T-helper 2 cell (primary cell): ENCODE data around the gene PGBD2.

Experiments
- DNase-seq, 5 experiments: peaks; one replicate each; pipeline versions ENCODE4 v3.0.0 to v3.0.0-alpha.2; 2012 to 2022

Gene PGBD2

DNA sequence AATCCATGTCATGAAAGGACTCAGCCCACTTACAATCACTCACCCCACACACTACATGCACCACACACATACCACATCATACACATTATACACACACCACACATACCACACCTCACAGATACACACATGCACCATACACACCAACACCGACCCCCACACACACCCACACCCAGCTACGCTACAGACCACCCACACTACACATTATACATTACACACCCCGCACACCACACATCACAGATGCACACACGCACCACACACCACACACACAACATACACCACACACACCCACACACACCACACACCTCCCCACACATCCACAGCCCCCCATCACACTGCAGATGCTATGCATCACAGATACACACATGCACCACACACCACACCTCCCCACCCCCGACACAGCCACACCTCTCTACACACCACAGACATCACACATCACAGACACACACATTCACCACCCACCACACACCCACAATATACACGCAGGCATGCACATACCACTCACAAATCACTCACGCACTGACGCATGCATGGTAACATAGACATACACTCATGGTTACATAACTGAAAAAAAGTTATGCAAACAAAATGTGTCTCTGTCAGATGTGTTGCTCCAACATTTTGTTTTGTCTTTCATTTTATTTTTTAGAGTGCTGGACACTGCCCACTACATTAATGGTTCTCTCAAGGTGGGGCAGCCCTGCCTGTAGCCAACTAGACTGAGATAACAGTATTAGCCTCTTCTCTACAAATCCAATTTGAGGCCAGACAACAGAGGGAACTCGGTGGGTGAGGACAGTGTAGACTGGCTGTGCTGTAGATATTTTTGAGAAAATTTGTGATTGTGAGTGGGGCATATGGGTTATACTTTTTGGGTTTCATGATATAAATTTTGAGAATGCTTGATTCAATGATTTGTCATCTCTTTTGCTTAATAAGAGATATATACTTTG, 15.2 kb upstream of the PGBD2 start:
- peak in 1 of 5 experiments; percentile 24 for DNase-seq

DNA sequence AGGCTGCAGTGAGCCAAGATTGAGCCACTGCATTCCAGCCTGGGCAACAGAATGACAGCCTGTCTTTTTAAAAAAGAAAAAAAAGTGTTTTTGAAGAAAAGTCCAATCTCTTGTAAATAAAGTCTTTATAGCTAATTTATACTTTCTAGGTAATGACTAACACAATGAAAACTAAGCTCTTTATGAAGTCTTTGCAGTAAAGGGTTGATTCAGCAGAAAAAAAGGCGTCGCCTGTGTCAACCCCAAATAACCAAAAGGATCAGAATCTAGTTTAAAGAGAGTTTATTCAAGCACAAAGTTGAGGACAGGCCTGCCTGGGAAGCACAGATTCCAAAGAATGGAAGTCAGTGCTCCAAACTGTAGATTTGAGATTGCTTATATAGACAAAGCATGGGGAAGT, 14.3 kb upstream of the PGBD2 start:
- DNase-seq: no peak

DNA sequence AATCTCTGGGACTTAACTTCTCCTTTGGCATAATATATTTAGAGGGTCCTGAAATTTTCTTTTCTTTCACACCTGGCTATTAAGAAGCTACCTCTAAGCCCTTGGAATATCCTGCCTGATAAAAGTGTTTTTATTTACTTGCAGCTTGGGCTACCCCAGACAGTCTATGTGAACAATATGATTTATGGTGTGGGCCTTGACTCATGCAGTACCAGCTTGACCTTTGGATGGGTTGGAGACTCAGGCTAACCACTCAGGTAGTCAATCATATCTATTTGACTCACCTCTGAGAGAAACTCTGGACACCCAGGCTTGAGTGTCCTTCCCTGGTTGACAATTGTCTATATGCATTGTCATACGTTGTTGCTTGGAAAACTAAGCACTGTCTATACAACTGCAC, 13.4 kb upstream of the PGBD2 start:
- DNase-seq: no peak

DNA sequence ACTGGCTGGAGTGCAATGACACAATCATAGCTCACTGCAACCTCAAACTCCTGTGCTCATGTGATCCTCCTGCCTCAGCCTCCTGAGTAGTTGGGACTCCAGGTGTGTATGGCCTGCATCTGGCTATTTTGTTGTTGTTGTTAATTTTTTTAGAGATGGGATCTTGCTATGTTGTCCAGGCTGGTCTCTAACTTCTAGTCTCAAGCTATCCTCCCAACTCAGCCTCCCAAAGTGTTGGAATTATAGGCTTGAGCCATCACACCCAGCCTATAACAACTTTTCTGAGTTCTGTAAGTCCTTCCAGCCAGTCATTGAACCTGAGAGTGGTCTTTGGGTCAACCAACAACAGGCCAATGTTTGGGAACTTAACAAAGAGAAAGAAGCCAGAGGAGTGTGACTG, 11.2 kb upstream of the PGBD2 start:
- DNase-seq: no peak

DNA sequence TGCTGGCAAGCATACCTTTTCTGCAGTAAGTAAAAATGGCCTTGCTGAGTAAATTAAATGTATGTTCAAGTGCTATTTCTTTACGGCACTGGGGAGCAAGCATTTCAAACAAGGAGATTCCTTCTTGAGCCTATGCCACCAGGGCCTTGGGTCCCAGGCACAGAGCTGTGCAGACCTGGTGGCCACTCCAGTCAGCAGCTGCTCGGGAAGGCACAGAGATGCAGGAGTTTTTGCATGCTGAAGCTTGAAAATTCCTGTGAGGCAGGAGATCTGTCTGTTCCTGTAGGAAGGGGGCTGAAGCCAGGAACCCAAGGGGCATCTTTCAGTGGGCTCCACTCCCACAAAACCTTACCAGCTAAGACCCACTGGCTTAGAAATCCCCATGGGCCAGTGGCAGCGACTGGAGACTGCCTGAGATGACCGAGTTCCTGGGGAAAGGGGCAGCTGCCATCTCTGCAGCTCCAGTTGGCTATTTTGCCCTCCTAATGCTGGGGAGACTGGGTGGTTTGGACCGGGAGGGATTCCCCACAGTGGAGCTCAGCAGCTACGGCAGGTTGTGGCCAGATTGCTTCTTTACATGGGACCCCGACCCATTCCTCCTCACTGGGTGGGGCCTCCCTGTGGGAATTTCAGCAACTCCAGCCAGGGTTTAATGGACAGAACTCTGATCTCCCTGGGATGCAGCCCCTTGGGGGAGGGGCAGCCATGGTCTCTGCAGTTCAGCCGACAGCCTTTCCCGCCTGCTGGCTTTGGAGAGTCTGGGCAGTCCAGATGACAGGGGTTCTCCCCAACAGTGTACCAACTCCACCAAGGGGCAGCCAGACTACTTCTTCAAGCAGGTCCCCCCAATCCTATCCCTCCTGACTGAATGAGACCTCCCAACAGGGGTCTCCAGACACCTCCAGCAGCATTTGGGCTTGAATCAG, 8.4 kb upstream of the PGBD2 start:
- DNase-seq: no peak

DNA sequence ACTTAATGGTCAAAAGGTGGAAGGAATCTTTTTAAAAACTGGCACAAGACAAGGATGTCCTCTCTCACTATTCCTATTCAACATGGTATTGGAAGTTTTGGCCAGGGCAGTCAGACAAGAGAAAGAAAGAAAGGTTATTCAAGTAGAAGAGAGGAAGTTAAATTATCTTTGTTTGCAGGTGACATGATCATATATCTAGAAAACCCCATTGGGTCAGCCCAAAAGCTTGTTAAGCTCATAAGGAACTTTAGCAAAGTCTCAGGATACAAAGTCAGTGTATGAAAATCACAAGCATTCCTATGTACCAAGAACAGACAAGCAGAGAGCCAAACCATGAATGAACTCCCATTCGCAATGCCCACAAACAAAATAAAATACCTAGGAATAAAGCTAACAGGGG, 5.4 kb upstream of the PGBD2 start:
- no peak for DNase-seq

DNA sequence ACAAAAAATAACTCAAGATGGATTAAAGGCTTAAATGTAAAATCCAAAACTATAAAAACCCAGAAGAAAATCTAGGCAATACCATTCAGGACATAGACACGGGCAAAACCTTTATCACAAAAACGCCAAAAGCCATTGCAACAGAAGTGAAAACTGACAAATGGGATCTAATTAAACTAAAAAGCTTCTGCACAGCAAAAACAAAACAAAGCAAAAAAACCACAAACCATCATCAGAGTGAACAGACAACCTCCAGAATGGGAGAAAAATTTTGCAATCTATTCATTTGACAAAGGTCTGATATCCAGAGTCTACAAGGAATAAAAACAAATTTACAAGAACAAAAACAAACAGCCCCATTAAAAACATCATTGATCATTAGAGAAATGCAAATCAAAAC, 4.5 kb upstream of the PGBD2 start:
- peak in 1 of 5 experiments; percentile 53 for DNase-seq

DNA sequence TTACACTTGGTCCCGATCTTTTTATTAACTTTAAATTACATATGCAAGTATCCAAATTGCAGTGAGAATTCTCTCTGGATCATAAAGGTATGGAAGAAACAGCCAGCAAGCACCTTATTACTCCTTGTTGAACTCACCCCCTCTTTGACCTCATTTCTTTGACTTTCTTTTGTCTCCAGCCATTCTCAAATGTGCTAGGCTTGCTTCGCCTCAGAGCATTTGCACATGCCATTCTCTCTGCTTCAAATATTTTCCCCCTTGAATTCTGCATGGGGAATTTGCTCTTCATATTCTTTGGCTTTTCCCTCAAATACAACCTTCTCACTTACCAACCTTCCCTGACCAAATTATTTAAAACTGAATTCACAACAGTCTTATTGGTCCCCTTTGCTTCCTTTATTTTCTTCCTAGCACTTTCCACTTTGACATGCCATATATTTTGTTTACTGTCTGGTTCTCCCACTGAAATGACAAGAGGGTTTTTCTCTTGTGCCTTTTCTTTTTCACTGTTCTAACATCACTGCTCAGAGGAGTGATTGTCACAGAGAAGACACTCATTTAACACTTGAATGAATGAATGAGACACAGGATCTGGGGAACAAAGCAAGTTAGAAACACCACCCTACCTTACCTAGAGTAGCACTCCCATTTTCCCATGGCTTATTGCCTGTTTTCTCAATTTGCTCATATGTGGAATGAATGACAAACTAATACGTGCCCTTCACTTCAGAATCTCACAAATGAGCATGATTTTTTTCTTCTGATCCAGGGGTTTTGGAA, 1.4 kb upstream of the PGBD2 start:
- no peak for DNase-seq

DNA sequence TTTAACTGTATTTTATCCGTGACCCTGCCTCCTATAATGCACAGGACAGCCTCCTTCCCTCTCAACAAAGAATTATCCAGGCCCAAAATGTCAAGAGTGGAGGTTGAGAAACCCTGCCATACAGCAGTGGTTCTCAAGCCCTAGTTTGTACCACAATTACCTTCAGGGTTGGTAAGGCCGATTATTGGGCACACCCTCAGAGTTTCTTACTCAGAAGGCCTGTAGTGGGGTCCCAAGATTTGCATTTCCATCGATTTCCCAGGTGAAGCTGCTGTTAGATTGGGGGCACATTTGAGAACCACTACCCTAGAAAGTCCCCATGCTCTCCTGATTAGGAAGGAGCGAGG, 400 bp upstream of the PGBD2 start:
- no peak for DNase-seq

DNA sequence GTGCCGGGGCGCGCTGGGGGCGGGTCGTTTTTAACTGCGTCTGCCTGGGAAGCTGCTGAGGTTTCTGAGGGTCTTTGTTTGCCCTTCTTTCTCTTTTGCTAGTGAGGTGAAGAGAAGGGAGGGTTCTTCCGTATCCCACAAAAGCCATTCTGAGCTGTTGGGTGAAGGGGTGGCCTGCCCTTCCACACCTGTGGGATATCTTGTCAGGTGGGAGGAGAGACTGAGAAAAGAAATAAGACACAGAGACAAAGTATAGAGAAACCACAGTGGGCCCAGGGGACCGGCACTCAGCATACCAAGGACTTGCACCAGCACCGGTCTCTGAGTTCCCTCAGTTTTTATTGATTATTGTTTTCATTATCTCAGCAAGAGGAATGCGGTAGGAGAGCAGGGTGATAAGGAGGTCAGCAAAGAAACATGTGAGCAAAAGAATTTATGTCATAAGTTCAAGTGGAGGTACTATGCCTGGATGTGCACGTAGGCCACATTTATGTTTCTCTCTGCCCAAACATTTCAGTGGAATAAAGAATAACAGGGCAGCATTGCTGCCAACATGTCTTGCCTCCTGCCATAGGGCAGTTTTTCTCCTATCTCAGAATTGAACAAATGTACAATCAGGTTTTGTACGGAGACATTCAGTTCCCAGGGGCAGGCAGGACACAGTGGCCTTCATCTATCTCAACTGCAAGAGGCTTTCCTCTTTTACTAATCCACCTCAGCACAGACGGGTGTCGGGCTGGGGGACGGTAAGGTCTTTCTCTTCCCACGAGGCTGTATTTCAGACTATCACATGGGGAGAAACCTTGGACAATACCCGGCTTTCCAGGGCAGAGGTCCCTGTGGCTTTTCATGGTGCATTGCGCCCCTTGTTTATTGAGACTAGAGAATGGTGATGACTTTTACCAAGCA, 972 bp downstream of the PGBD2 start:
- DNase-seq: no peak

DNA sequence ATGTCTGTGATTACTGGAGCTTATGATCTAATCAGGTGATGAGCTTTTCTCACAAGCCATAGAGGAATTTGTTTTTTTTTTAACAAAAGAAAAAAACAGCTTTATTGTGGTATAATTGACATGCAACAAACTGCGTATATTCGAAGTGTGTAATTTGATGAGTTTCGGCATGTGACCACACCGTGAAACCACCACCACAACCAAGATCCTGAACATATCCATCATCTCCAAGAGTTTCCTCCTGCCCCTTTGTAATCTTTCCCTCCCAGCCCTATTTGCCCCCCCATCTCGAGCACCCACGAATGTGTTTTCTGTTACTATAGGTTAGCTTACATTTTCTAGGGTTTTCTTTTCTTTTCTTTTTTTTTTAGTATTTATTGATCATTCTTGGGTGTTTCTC, 4.7 kb downstream of the PGBD2 start:
- no peak for DNase-seq

DNA sequence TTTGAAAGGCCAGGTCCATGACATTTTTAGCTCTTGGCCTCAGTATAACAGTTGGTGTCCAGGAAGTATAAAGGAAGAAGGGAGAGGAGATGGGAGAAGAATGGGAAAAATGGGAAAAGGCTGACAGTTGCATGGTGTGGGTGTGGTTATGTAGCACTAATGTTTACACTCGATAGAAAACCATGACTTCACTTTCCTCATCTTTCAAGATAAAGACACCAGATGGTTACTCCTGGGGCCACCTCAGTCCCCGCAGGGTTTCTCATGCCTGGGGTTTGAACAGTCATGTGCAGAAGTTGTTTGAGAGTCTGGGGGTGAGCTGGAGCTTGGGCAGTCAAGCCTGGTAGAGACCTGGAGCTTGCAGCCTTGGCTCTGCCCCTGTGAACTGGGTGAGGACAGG, 7.9 kb downstream of the PGBD2 start:
- DNase-seq: no peak

DNA sequence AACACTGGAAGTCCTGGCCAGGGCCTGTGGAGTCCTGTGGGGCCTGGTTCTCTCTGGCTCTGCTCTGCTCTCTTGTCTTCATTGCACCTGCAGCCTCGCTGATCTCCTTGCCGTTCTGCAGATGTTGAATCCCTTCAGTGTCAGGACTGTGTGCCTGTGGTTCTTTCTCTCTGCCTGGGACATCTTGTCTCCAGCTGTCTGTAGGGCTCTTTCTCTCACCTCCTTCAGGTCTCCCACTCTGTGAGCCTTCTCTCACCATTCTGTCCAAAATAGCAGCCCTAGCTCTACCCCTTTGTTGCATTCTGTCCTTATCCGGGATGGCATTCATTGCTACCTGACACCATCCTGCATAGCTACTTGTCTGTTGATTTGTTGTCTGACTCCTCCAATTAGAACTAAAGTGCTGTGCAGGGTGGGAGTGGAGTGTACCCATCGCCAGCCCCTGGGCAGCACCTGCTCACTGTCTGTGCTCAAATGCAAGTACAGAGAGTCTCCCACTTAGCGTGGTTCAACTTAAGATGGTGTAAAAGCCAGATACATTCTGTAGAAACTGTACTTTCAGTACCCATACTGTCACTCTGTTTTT, 8.9 kb downstream of the PGBD2 start:
- no peak for DNase-seq

DNA sequence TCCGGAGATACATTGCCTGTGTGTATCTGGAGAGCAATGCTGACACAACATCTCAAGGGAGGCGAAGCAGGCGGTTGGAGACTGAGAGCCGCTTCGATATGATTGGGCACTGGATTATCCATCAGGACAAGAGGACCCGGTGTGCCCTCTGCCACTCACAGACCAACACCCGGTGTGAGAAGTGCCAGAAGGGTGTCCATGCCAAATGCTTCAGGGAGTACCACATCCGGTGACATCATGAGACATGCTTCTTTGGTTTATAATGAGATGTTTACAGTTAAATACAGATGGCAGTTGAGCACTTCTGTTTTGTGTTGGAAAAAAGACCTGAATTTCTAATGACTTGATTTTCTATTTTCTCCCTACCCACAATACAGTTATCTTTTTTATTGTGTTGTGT, 12.1 kb downstream of the PGBD2 start:
- DNase-seq: no peak

DNA sequence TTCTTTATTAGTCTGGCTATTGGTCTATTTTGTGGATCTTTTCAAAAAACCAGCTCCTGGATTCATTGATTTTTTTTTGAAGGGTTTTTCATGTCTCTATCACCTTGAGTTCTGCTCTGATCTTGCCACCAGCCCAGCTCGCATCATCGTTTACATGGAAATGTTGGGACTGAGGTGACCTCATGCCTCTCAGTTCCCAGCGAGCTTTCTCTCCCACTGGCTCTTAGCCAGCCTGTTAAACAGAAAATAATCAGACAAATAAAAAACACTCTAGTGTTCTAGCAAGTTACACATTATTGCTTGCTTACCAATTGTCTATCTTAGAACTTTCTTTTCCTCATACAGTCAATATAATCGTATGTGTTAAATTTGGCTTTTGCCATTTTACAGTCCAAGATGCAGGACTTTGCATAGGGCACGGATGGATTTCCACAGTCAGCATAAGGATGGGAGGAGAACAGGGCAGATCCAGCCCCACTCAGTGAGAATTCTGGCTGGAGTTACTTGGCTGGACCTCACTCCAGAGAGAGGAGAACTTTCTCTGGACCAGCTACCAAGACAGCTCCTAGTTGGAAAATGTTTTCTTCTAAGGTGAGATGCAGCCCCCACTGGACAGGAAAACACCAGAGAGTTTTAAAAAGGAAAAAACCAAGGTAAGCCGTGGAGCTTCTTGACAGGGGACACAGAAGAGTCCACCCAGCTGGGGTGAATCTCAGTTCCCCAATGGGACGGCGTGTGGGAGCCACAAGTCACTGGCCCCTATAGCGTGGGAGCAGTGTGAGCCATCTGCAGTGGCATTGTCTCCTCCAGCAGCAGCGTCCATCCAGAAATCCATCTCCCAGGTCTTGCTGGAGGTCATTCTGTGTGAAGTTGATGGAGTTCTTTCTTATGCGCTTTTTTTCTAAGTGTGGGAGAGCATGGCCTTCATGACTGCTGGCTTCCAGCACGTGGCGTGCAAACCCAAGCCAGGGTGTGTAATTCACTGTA, 17.6 kb downstream of the PGBD2 start:
- no peak for DNase-seq

DNA sequence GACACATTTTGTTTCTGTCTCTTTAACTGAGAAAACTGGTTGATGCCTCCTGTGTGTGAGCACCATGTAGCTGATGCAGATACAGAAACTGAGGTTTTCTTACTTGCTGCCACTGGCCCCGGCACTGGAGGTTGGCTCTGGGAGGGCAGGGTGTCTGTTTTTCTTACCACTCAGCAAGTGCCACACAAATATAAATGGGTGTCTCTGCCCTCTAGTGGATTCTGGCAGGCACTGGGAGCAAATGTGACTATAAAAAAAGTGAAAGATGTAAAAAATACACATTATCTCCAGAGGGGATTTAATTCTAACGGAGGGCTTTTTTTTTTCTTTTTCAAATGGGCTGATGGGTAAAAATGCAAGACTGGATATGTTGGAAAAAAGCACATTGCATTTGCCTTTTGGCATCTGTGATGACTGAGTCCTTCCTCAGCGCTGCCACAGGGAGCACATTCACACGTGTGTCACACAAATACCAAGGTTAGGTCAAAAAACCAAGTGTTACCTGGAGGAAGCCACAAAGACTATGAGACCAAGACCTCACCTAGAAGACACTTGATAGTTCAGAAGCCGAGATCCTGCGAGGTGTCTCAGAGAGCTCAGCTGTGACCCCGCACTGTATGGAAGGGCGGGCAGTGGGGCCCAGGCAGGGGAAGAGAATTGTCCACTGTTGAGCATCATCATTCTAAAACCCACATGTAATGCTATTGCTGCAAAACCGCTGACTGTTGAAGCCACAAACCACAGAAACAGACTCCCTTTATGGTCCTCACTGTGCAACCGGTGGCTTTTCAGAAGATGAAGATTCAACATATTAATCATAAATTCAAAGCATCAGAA, 18.9 kb downstream of the PGBD2 start:
- peak in 3 of 5 experiments; percentile 17 to 95 (median 70) for DNase-seq

DNA sequence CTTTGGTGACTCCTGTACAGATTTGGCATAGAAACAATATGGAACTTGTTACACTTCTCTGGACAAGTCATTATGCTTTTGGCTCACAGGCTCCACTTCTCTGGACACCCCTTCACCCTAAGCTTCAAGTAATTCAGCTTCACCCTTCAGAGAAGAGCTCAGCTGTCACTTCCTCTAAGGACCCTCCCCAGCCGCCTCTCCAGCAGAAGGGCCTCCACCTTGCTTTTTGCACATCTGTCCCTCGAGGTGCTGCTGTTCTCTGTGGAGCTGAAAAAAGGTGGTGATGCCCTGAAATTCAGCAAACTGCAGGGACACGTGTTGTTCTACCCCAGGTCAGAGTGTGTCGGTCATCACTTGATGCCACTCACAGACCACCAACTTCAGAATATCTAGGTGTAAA, 19.8 kb downstream of the PGBD2 start:
- DNase-seq: peak in 1 of 5 experiments; percentile 47

DNA sequence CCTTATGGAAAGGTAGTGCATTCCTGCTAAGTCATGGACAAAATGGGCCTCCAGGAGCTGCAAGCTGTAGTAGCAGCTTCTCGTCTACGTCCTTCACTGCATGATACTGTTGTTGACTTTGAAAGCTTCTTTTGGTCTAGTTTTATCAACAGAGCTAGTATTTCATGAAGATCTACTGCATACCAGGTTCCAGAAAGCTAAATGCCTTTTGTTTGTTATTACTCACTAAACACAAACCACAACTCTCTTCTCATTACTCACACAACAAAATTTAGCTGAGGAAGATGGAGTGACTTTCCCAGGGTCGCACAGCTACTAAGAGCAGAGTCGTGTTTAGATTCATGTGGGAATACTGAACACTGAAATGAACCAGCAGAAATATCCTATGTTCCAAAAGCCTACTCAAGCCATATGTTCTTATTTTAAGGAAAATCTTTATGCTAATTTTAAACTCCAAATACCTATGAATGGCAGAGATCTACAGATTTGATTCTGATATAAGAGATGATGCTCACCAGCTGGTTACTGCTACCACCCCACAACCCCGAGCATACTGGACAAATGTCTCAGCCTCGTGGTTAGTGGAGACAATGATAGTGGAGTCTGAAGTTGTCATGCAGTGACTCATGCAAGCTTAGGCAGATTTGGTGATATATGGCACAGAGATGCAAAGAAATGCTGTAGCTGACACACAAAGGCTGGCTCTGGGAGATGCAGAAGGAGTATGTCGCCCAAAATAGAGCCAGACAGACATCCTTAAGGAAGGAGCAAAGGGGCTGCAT, 20.6 kb downstream of the PGBD2 start:
- DNase-seq: peak in 1 of 5 experiments; percentile 85
